Mucosa of descending colon (tissue), 3 donors: ENCODE results near the gene LINC00632. TPM values are rescaled to one million over a fixed set of nuclear protein-coding genes. Genes with fewer than 3 reads are reported as not detected.

Experiments used
- ATAC-seq: fragments of 200-7000 bp; cut with Tn5 transposase; one replicate; pipeline ENCODE4 v1.9.1; 2020; ENCODE audit warnings: mild to moderate bottlenecking, moderate library complexity
- DNase-seq, 3 donors: peaks; one replicate each; pipeline ENCODE4 v3.0.0-alpha.2; 2020
- H3K36me3 ChIP-seq: fragments of 200-600 bp; one replicate; pipeline ENCODE4 v1.8.0; 2021; ENCODE audit warnings: low read depth, mild to moderate bottlenecking
- H3K4me1 ChIP-seq: fragments of 200-600 bp; one replicate; pipeline ENCODE4 v1.8.0; 2021; ENCODE audit warnings: low read depth, mild to moderate bottlenecking
- H3K4me3 ChIP-seq: fragments of 200-600 bp; one replicate; pipeline ENCODE4 v1.8.0; 2021; ENCODE audit warnings: mild to moderate bottlenecking
- H3K9me3 ChIP-seq: fragments of 200-600 bp; one replicate; pipeline ENCODE4 v1.8.0; 2021; ENCODE audit warnings: mild to moderate bottlenecking
- CTCF ChIP-seq: fragments of 200-600 bp; IDR thresholded peaks from one replicate; pipeline ENCODE4 v1.8.0; 2022; ENCODE audit warnings: antibody characterized with exemption, mild to moderate bottlenecking
- intact Hi-C, 2 donors: fragments of 100-400 bp; cut with DNase I in 1 of 2; cut with micrococcal nuclease in 1 of 2; formaldehyde crosslinking; loops; one replicate each; pipeline versions ENCODE4 v1.11.0 to v1.11.1; 2022; cut with DNase I, micrococcal nuclease
- total RNA-seq, 3 donors: library from RNA; stranded (reverse); fragmentation: NEBNext Ultra II Directional in 2 of 3; extraction: Animal tissue kit (Norgen Biotek cat#: 25700) in 2 of 3; gene quantifications; one replicate each; pipeline versions ENCODE4 v1.2.1 to v1.2.4, GENCODE V29; 2021 to 2023
- donor health status: DM: no; HTN: no; CAD: no; lungs with moderate emphysema.
- donor health status: DM: no; HTN: no; CAD: no.
- donor health status: DM: no; HTN: yes; CAD: no.

LINC00632 gene
- total RNA-seq, 3 donors from 2014 or later = 27.2 to 172 (median 33.3) TPM

DNA sequence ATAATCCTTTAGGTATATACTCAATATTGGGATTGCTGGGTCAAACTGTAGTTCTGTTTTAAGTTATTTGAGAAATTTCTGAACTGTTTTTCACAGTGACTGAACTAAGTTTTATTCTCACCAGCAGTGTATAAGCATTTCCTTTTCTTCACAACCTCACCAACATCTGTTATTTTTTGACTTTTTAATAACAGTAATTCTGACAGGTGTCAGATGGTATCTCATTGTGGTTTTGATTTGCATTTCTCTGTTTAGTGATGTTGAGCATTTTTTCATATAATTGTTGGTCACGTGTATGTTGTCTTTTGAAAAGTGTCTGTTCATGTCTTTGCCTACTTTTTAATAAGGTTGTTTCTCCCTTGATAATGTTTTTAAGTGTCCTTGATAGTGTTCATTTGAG is 112.6 kb downstream of the LINC00632 start:
- no peak for DNase-seq
- no peaks in the 10 kb centered on the region for H3K9me3 ChIP-seq
- intact Hi-C loops = no loop called here
- no peak overlapping the region for H3K4me3 ChIP-seq
- no peak for TF ChIP-seq CTCF
- no peaks in the 10 kb centered on the region for H3K36me3 ChIP-seq
- no peaks in the 10 kb centered on the region for H3K4me1 ChIP-seq
- ATAC-seq = no peak

DNA sequence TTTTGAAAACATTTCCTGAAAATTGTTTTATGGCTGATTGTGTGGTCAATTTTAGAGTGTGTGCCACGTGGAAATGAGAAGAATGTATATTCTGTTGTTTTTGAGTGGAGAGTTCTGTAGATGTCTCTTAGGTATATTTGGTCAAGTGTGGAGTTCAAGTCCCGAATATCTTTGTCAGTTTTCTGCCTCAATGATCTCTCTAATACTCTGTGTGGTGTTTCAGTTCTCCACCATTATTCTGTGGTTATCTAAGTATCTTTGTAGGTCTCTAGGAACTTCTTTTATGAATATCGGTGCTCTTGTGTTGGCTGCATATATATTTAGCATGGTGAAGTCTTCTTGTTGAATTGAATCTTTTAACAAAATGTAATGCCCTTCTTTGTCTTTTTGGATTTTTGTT is 113.3 kb downstream of the LINC00632 start:
- TF ChIP-seq CTCF = no peak
- intact Hi-C loops = no loop called here
- ATAC-seq (no peak), DNase-seq (no peak)
- H3K4me1 ChIP-seq = no peaks in the 10 kb centered on the region
- no peaks in the 10 kb centered on the region for H3K36me3 ChIP-seq
- no peak overlapping the region for H3K4me3 ChIP-seq
- H3K9me3 ChIP-seq = no peaks in the 10 kb centered on the region

- no peak for TF ChIP-seq CTCF
- DNase-seq = no peak
- Histone ChIP-seq H3K4me3 (no peak overlapping the region), H3K36me3 (no peaks in the 10 kb centered on the region), H3K9me3 (no peaks in the 10 kb centered on the region), H3K4me1 (no peaks in the 10 kb centered on the region)
- intact Hi-C loops = no loop called here
- no peak for ATAC-seq
Measured at GRCh38 chrX:140836874-140837273, 127.3 kb downstream of the LINC00632 start.

Other genes with a start within 250 kb of the LINC00632 start
- not detected for gene SOX3, start 204.7 kb upstream of the LINC00632 start, total RNA-seq